H1 (cell line): Measurements from ENCODE around the gene SLC35A3. TPM values are rescaled to one million over a fixed set of nuclear protein-coding genes. Genes with fewer than 3 reads are reported as not detected.

ENCODE experiments used
- CTCF ChIA-PET: fragments of 300-600 bp; sonication (Branson Sonifier 250); formaldehyde crosslinking; loops from one replicate; lab custom pipeline; 2021; ENCODE audit not compliant: partially characterized antibody; lab: Charles Lee
- POLR2A ChIA-PET: fragments of 300-600 bp; sonication (Branson Sonifier 250); formaldehyde crosslinking; loops from one replicate; lab custom pipeline; 2021; ENCODE audit warnings: inconsistent platforms; ENCODE audit not compliant: partially characterized antibody; lab: Charles Lee
- DNase-seq, 2 experiments: peaks; one replicate each; pipeline versions ENCODE4 v3.0.0 to v3.0.0-alpha.2; 2010 to 2022; ENCODE audit warnings: low spot score in 2 of 2, low read depth in 1 of 2, mixed read lengths in 1 of 2
- FAIRE-seq: peaks from 2 replicates; lab custom pipeline; 2011; peaks lifted over from hg19 to GRCh38; lab: Jason Lieb, UNC
- H2AFZ ChIP-seq: 2 replicates; pipeline ENCODE4 v1.8.1; 2012; ENCODE audit warnings: low read length, inconsistent platforms
- H2AK5ac ChIP-seq: 2 replicates; pipeline ENCODE4 v1.6.1; 2013; ENCODE audit warnings: low read depth, low read length
- H2BK120ac ChIP-seq: replicated peaks from 2 replicates; pipeline ENCODE3; 2013; ENCODE audit warnings: low read depth, low read length, inconsistent platforms
- H2BK12ac ChIP-seq: 2 replicates; pipeline ENCODE4 v1.6.1; 2013; ENCODE audit warnings: low read depth, low read length
- H2BK15ac ChIP-seq: 2 replicates; pipeline ENCODE4 v1.6.1; 2013; ENCODE audit warnings: low read length
- H2BK20ac ChIP-seq: 2 replicates; pipeline ENCODE4 v1.6.1; 2013; ENCODE audit warnings: low read length
- H2BK5ac ChIP-seq: 2 replicates; pipeline ENCODE4 v1.6.1; 2013; ENCODE audit warnings: low read depth, low read length
- H3K14ac ChIP-seq: 2 replicates; pipeline ENCODE4 v1.6.1; 2013; ENCODE audit warnings: inconsistent platforms; ENCODE audit not compliant: insufficient read length
- H3K18ac ChIP-seq: 2 replicates; pipeline ENCODE4 v1.6.1; 2013; ENCODE audit warnings: low read length; ENCODE audit errors: extremely low read depth
- H3K23ac ChIP-seq: 2 replicates; pipeline ENCODE4 v1.6.1; 2013; ENCODE audit warnings: inconsistent platforms; ENCODE audit not compliant: insufficient read length
- H3K23me2 ChIP-seq: 2 replicates; pipeline ENCODE4 v1.6.1; 2013; ENCODE audit warnings: low read depth, low read length
- H3K27ac ChIP-seq: 2 replicates; pipeline ENCODE4 v1.6.1; 2011; ENCODE audit warnings: low read depth, low read length, inconsistent platforms
- H3K27me3 ChIP-seq, 4 experiments: replicated peaks in 1 of 4; 1 replicate in 1 of 4; 2 replicates in 3 of 4; pipeline versions ENCODE4 v1.6.1 to v1.8.1; 2011 to 2013; ENCODE audit warnings: low read length in 3 of 4, mild to moderate bottlenecking in 3 of 4, inconsistent platforms in 2 of 4, mixed read lengths in 2 of 4, moderate library complexity in 1 of 4; ENCODE audit not compliant: control insufficient read depth in 3 of 4, insufficient read depth in 3 of 4; ENCODE audit errors: extremely low read depth in 1 of 4
- H3K36me3 ChIP-seq, 4 experiments: 2 replicates each; pipeline versions ENCODE4 v1.6.1 to v1.8.1; 2011 to 2013; ENCODE audit warnings: mild to moderate bottlenecking in 4 of 4, low read length in 3 of 4, moderate library complexity in 2 of 4, control low read depth in 1 of 4, inconsistent platforms in 1 of 4; ENCODE audit not compliant: insufficient read depth in 4 of 4, control insufficient read depth in 2 of 4
- H3K4ac ChIP-seq: replicated peaks from 2 replicates; pipeline ENCODE3; 2013; ENCODE audit warnings: low read length, low read depth, mixed read lengths, inconsistent platforms; ENCODE audit not compliant: insufficient read length
- H3K4me1 ChIP-seq, 4 experiments: replicated peaks in 1 of 4; 1 replicate in 1 of 4; 2 replicates in 3 of 4; pipeline versions ENCODE4 v1.6.1 to v1.8.1; 2011 to 2013; ENCODE audit warnings: low read length in 3 of 4, inconsistent platforms in 2 of 4, mixed read lengths in 1 of 4; ENCODE audit not compliant: insufficient read depth in 4 of 4, control insufficient read depth in 3 of 4
- H3K4me2 ChIP-seq, 2 experiments: 2 replicates each; pipeline versions ENCODE4 v1.6.1 to v1.8.1; 2011 to 2013; ENCODE audit warnings: low read depth in 2 of 2, low read length in 2 of 2, control low read depth in 1 of 2, inconsistent platforms in 1 of 2, mild to moderate bottlenecking in 1 of 2; ENCODE audit not compliant: insufficient read depth in 1 of 2
- H3K4me3 ChIP-seq, 4 experiments: fragments of 200-600, 300-600 bp in 1 of 4; sonication (generic), shearing (Covaris generic), sonication (Bioruptor Twin) in 1 of 4; 2 replicates each; pipeline versions ENCODE4 v1.5.1 to v1.8.1; 2011 to 2016; ENCODE audit warnings: low read length in 4 of 4, low read depth in 3 of 4, control low read depth in 2 of 4, inconsistent platforms in 2 of 4, mild to moderate bottlenecking in 2 of 4, mixed read lengths in 1 of 4, moderate library complexity in 1 of 4; ENCODE audit not compliant: insufficient read depth in 2 of 4; ENCODE audit errors: extremely low read depth in 1 of 4
- H3K56ac ChIP-seq: replicated peaks from 2 replicates; pipeline ENCODE3; 2013; ENCODE audit warnings: low read depth, mild to moderate bottlenecking, mixed read lengths, low read length, inconsistent platforms; ENCODE audit not compliant: insufficient read length
- H3K79me1 ChIP-seq: 2 replicates; pipeline ENCODE4 v1.6.1; 2013; ENCODE audit warnings: low read depth, low read length, control low read depth
- H3K79me2 ChIP-seq, 2 experiments: 2 replicates each; pipeline versions ENCODE4 v1.6.1 to v1.8.1; 2012 to 2013; ENCODE audit warnings: low read length in 2 of 2, mild to moderate bottlenecking in 2 of 2, inconsistent platforms in 1 of 2; ENCODE audit not compliant: insufficient read depth in 2 of 2, control insufficient read depth in 1 of 2
- H3K9ac ChIP-seq, 4 experiments: replicated peaks in 1 of 4; 1 replicate in 1 of 4; 2 replicates in 3 of 4; pipeline versions ENCODE4 v1.6.1 to v1.8.1; 2011 to 2013; ENCODE audit warnings: low read depth in 3 of 4, low read length in 3 of 4, control low read depth in 2 of 4, mild to moderate bottlenecking in 2 of 4, moderate library complexity in 2 of 4, inconsistent platforms in 1 of 4; ENCODE audit errors: extremely low read depth in 1 of 4
- H3K9me3 ChIP-seq, 2 experiments: 2 replicates each; pipeline versions ENCODE4 v1.6.1 to v1.8.1; 2012 to 2013; ENCODE audit warnings: mild to moderate bottlenecking in 2 of 2, moderate library complexity in 2 of 2, control low read depth in 1 of 2, inconsistent platforms in 1 of 2, low read depth in 1 of 2, low read length in 1 of 2, mixed read lengths in 1 of 2; ENCODE audit not compliant: insufficient read depth in 2 of 2
- H4K20me1 ChIP-seq, 2 experiments: replicated peaks in 1 of 2; 2 replicates each; pipeline versions ENCODE3 to v1.8.1; 2011 to 2013; ENCODE audit warnings: inconsistent platforms in 2 of 2, low read length in 2 of 2, mild to moderate bottlenecking in 1 of 2; ENCODE audit not compliant: insufficient read depth in 2 of 2, control insufficient read depth in 1 of 2
- H4K5ac ChIP-seq: 2 replicates; pipeline ENCODE4 v1.6.1; 2013; ENCODE audit warnings: low read length, low read depth, mixed read lengths, inconsistent platforms; ENCODE audit not compliant: insufficient read length
- H4K8ac ChIP-seq: 2 replicates; pipeline ENCODE4 v1.8.0; 2013; ENCODE audit warnings: mild to moderate bottlenecking, moderate library complexity, low read length, inconsistent platforms; ENCODE audit not compliant: insufficient read depth; ENCODE audit errors: extremely low read depth
- H4K91ac ChIP-seq: replicated peaks from 2 replicates; pipeline ENCODE3; 2013; ENCODE audit warnings: low read length, mixed read lengths, inconsistent platforms; ENCODE audit not compliant: insufficient read length
- CHD2 ChIP-seq: IDR thresholded peaks from 2 replicates; pipeline ENCODE4 v1.6.1; 2012; ENCODE audit warnings: low read length, improper control_type of control experiment
- USF2 ChIP-seq: IDR thresholded peaks from 2 replicates; pipeline ENCODE4 v1.6.1; 2011; ENCODE audit warnings: low read length, improper control_type of control experiment
- WGBS, 2 experiments: shearing (Covaris generic) in 1 of 2; methylation state at CpG; one replicate each; pipeline versions ENCODE4 v1.1.6 to v1.1.7; 2013 to 2015; ENCODE audit warnings: low lambda C conversion rate in 2 of 2, mixed read lengths in 2 of 2, inconsistent platforms in 1 of 2, low coverage in 1 of 2, missing lambda C conversion rate in 1 of 2; ENCODE audit not compliant: insufficient replicate concordance in 2 of 2, insufficient coverage in 1 of 2, insufficient read length in 1 of 2; ENCODE audit errors: extremely low coverage in 1 of 2, missing lambda C conversion rate in 1 of 2; 5-methylcytosine and 5-hydroxymethylcytosine counted together
- polyA plus RNA-seq, 7 experiments: library from polyadenylated mRNA; depleted of rRNA in 3 of 7; stranded (reverse) in 5 of 7; unstranded in 2 of 7; fragments of >200 nt in 5 of 7; fragments of 200-250 nt in 2 of 7; gene quantifications; 1 replicate in 5 of 7; 2 replicates in 1 of 7; 4 replicates in 1 of 7; pipeline versions ENCODE4 v1.2.1 to v1.2.3, GENCODE V29; 2011 to 2013; ENCODE audit warnings: missing spikeins in 2 of 7, mixed read lengths in 2 of 7
- total RNA-seq: library from RNA; stranded (reverse); fragmentation: NEBNext Ultra II Directional; extraction: Animal tissue kit (Norgen Biotek cat#: 25700); gene quantifications from 2 replicates; pipeline ENCODE4 v1.2.1, GENCODE V29; 2021

Gene SLC35A3
- total and polyA plus RNA-seq, 2 of the 8 experiments (the other 6 are each of a cell fraction or from before 2014, with no cell fraction given) = 3.0 to 13.8 TPM

GRCh38 chr1:100028765-100029164, 59.0 kb downstream of the SLC35A3 start:
- no peak overlapping the region for H2BK12ac ChIP-seq
- H3K79me2 ChIP-seq = no peaks in the 10 kb centered on the region
- H3K36me3 ChIP-seq = no peaks in the 10 kb centered on the region
- H3K18ac ChIP-seq = no peak overlapping the region
- 89% methylated on average over 2 of the region's 2 CpGs; no CpG with 5 or more reads in 1 of the 2 experiments for WGBS, 2 experiments
- H3K27ac ChIP-seq = no peak overlapping the region
- H3K79me1 ChIP-seq = no peaks in the 10 kb centered on the region
- H3K23ac ChIP-seq = no peak overlapping the region
- no peak overlapping the region for H3K14ac ChIP-seq
- H3K4me2 ChIP-seq = no peak overlapping the region
- no peak overlapping the region for H2BK120ac ChIP-seq
- no peak overlapping the region for H2BK15ac ChIP-seq
- H2BK20ac ChIP-seq = no peak overlapping the region
- no peak overlapping the region for H3K9ac ChIP-seq
- no peak overlapping the region for H2AFZ ChIP-seq
- FAIRE-seq (no peak), DNase-seq (no peak)
- no peak overlapping the region for H3K56ac ChIP-seq
- no peak overlapping the region for H3K4me3 ChIP-seq
- H3K4me1 ChIP-seq = no peaks in the 10 kb centered on the region; a peak in 2 of 7 replicates
- no peak overlapping the region for H2AK5ac ChIP-seq
- no peak overlapping the region for H4K8ac ChIP-seq
- POLR2A ChIA-PET = interaction anchor here (0.9 to 1.2 kb wide), 2 partner anchors 13 to 174 kb away, joined by 3 to 4 read pairs; no protein-coding TSS in a partner anchor
- no peak overlapping the region for H4K5ac ChIP-seq
- H3K23me2 ChIP-seq = no peaks in the 10 kb centered on the region
- H4K20me1 ChIP-seq = no peaks in the 10 kb centered on the region
- H3K4ac ChIP-seq = no peak overlapping the region
- CTCF ChIA-PET = interaction anchor here (0.7 kb wide), 1 partner anchor 395 kb away, joined by 3 read pairs; no protein-coding TSS in a partner anchor
- H3K9me3 ChIP-seq = no peaks in the 10 kb centered on the region
- no peaks in the 10 kb centered on the region for H3K27me3 ChIP-seq
- H2BK5ac ChIP-seq = no peak overlapping the region
- H4K91ac ChIP-seq = no peak overlapping the region
- TF ChIP-seq USF2 (no peak), CHD2 (no peak)
